ENCODE results near the gene OVCA2. TPM values are rescaled to one million over a fixed set of nuclear protein-coding genes. Genes with fewer than 3 reads are reported as not detected.

Gene OVCA2
- total and polyA plus RNA-seq, 2 donors (not counting 3 experiments of a cell fraction or from before 2014, with no cell fraction given): 41.3 to 84.2 TPM

DNA sequence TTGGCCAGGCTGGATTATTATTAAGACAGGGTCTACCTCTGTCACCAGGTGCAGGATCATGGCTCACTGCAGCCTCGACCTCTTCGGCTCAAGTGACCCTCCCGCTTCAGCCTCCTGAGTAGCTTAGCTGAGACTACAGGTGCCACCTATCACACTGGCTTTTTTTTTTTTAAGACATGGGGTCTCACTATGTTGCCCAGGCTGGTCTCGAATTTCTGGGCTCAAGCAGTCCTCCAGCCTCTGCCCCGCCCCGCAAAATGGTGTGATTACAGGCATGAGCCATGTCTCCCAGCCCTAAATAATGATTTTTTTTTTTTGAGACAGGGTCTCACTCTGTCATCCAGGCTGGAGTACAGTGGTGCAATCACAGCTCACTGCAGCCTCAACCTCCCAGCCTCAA, 5.8 kb downstream of the OVCA2 start:
- H3K9me1 ChIP-seq (replicated peaks; ENCODE audit: control insufficient read depth, extremely low read depth, insufficient read depth, low read length): no peaks in the 10 kb centered on the region
- no peak overlapping the region for H3K4me2 ChIP-seq (ENCODE audit: insufficient read depth, low read length)
- ChIA-PET POLR2A (no interaction called here), CTCF (interaction anchor here (0.8 kb wide), 1 partner anchor 197 kb away, joined by 7 read pairs; no protein-coding TSS in a partner anchor)
- no peak overlapping the region for H2AFZ ChIP-seq (ENCODE audit: low read depth, low read length)
- no peak overlapping the region for H3K9ac ChIP-seq (replicated peaks; ENCODE audit: extremely low read depth, insufficient read depth, low read length)
- no peaks in the 10 kb centered on the region for H3K9me3 ChIP-seq (replicated peaks; ENCODE audit: control insufficient read depth, insufficient read depth, low read length)
- H3K4me3 ChIP-seq (replicated peaks in 1 of 3; ENCODE audit: insufficient read depth in 1 of 3, low read depth in 1 of 3, low read length in 3 of 3): no peak overlapping the region
- dilution Hi-C loops (cut with MboI; ENCODE audit: extremely low pct_ligation_motif_present, low sequenced_read_pairs) (no loop called here), intact Hi-C loops (cut with micrococcal nuclease) (no loop called here)
- peaks cover 2 to 9% of the 10 kb centered on the region in 2 experiments for H3K27me3 ChIP-seq (ENCODE audit: control insufficient read depth in 2 of 2, insufficient read depth in 2 of 2, low read length in 2 of 2)
- TF ChIP-seq MYC (IDR thresholded peaks at IDR 0.05; ENCODE audit: low read depth, low read length) (no peak), JUN (IDR thresholded peaks at IDR 0.05; ENCODE audit: borderline replicate concordance, insufficient read depth, insufficient read length, low read depth) (no peak), POLR2A (IDR thresholded peaks at IDR 0.05; ENCODE audit: low read depth, low read length) (no peak), FOS (IDR thresholded peaks at IDR 0.05; ENCODE audit: borderline replicate concordance, insufficient read depth, low read length) (no peak)
- TF ChIP-seq, protein P1, sequence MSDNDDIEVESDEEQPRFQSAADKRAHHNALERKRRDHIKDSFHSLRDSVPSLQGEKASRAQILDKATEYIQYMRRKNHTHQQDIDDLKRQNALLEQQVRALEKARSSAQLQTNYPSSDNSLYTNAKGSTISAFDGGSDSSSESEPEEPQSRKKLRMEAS (IDR thresholded peaks at IDR 0.05; ENCODE audit: insufficient read depth, insufficient read length): no peak
- TF ChIP-seq, protein P2, sequence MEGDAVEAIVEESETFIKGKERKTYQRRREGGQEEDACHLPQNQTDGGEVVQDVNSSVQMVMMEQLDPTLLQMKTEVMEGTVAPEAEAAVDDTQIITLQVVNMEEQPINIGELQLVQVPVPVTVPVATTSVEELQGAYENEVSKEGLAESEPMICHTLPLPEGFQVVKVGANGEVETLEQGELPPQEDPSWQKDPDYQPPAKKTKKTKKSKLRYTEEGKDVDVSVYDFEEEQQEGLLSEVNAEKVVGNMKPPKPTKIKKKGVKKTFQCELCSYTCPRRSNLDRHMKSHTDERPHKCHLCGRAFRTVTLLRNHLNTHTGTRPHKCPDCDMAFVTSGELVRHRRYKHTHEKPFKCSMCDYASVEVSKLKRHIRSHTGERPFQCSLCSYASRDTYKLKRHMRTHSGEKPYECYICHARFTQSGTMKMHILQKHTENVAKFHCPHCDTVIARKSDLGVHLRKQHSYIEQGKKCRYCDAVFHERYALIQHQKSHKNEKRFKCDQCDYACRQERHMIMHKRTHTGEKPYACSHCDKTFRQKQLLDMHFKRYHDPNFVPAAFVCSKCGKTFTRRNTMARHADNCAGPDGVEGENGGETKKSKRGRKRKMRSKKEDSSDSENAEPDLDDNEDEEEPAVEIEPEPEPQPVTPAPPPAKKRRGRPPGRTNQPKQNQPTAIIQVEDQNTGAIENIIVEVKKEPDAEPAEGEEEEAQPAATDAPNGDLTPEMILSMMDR (IDR thresholded peaks at IDR 0.05; ENCODE audit: extremely low read depth in 1 of 2, insufficient read depth in 1 of 2, low read depth in 1 of 2, low read length in 2 of 2): no peak
- BruUV-seq (replicated peaks): no TSS peak
- H3K79me2 ChIP-seq (ENCODE audit: control insufficient read depth, insufficient read depth, low read length): peaks cover 12% of the 10 kb centered on the region
- H4K20me1 ChIP-seq (replicated peaks; ENCODE audit: control insufficient read depth, extremely low read depth, insufficient read depth, low read length): no peaks in the 10 kb centered on the region
- no peak overlapping the region for H3K27ac ChIP-seq (ENCODE audit: insufficient read depth, low read depth, low read length)
- H3K36me3 ChIP-seq (ENCODE audit: control insufficient read depth in 2 of 2, extremely low read depth in 1 of 2, insufficient read depth in 2 of 2, low read length in 2 of 2): peaks cover 5 to 9% of the 10 kb centered on the region in 2 experiments
- FAIRE-seq (no peak), DNase-seq (ENCODE audit: low read depth, low spot score) (no peak)
- H3K4me1 ChIP-seq (ENCODE audit: control insufficient read depth, extremely low read depth, insufficient read depth, low read length): peaks cover 14% of the 10 kb centered on the region

DNA sequence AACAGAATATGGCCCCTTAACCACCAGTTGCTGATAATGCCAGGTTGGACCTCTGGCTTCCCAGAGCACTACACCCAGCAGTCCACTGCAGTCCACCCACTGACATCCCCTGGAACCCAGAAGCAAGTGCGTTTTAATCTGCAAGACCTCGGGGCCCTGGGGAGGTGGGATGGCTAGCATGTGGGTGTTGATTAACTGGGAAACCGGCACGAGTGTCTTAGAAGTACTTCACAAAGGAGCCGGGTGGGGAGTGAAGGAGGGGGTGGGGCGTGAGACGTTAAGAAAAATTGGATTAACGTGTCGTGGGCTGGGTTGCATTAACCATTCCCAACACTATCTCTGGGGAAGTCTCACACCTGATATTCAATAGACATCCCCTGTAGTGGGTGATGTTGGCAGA, 7.0 kb downstream of the OVCA2 start:
- TF ChIP-seq FOS (IDR thresholded peaks at IDR 0.05; ENCODE audit: borderline replicate concordance, insufficient read depth, low read length) (no peak), EZH2 (IDR thresholded peaks at IDR 0.05; ENCODE audit: borderline replicate concordance, low read depth, low read length, severe bottlenecking) (no peak), MYC (IDR thresholded peaks at IDR 0.05; ENCODE audit: low read depth, low read length) (no peak), GATA2 (IDR thresholded peaks at IDR 0.05; ENCODE audit: insufficient read depth, insufficient read length, low read depth, low read length) (no peak), POLR2A (IDR thresholded peaks at IDR 0.05; ENCODE audit: low read depth, low read length) (no peak), POLR2AphosphoS5 (IDR thresholded peaks at IDR 0.05; ENCODE audit: insufficient read depth, low read depth, low read length) (no peak), JUN (IDR thresholded peaks at IDR 0.05; ENCODE audit: borderline replicate concordance, insufficient read depth, insufficient read length, low read depth) (no peak)
- TF ChIP-seq, protein P2 (IDR thresholded peaks at IDR 0.05; ENCODE audit: extremely low read depth in 1 of 2, insufficient read depth in 1 of 2, low read depth in 1 of 2, low read length in 2 of 2): no peak
- TF ChIP-seq, protein P1 (IDR thresholded peaks at IDR 0.05; ENCODE audit: insufficient read depth, insufficient read length): no peak
- peaks cover under 1% of the 10 kb centered on the region for H3K79me2 ChIP-seq (ENCODE audit: control insufficient read depth, insufficient read depth, low read length)
- peaks cover 2 to 11% of the 10 kb centered on the region in 2 experiments for H3K27me3 ChIP-seq (ENCODE audit: control insufficient read depth in 2 of 2, insufficient read depth in 2 of 2, low read length in 2 of 2)
- FAIRE-seq (no peak), DNase-seq (ENCODE audit: low read depth, low spot score) (no peak)
- intact Hi-C loops (cut with micrococcal nuclease): no loop called here
- H3K9ac ChIP-seq (replicated peaks; ENCODE audit: extremely low read depth, insufficient read depth, low read length): peak overlapping the region; percentile 74
- H3K4me1 ChIP-seq (ENCODE audit: control insufficient read depth, extremely low read depth, insufficient read depth, low read length): peaks cover 12% of the 10 kb centered on the region
- no peaks in the 10 kb centered on the region for H3K9me1 ChIP-seq (replicated peaks; ENCODE audit: control insufficient read depth, extremely low read depth, insufficient read depth, low read length)
- no peak overlapping the region for H3K27ac ChIP-seq (ENCODE audit: insufficient read depth, low read depth, low read length)
- CTCF ChIA-PET: interaction anchor here (1.4 kb wide), 1 partner anchor 140 kb away, joined by 5 read pairs; no protein-coding TSS in a partner anchor
- H3K36me3 ChIP-seq (ENCODE audit: control insufficient read depth in 2 of 2, extremely low read depth in 1 of 2, insufficient read depth in 2 of 2, low read length in 2 of 2): peaks cover 0 to 3% of the 10 kb centered on the region in 2 experiments
- no peak overlapping the region for H2AFZ ChIP-seq (ENCODE audit: low read depth, low read length)
- H3K9me3 ChIP-seq (replicated peaks; ENCODE audit: control insufficient read depth, insufficient read depth, low read length): no peaks in the 10 kb centered on the region
- POLR2A ChIA-PET: no interaction called here
- dilution Hi-C loops (cut with MboI; ENCODE audit: extremely low pct_ligation_motif_present, low sequenced_read_pairs): no loop called here
- H3K4me3 ChIP-seq (replicated peaks in 1 of 3; ENCODE audit: insufficient read depth in 1 of 3, low read depth in 1 of 3, low read length in 3 of 3): peak overlapping the region in 1 of 3 experiments; percentile 57
- H3K4me2 ChIP-seq (ENCODE audit: insufficient read depth, low read length): no peak overlapping the region
- BruUV-seq (replicated peaks): no TSS peak
- H4K20me1 ChIP-seq (replicated peaks; ENCODE audit: control insufficient read depth, extremely low read depth, insufficient read depth, low read length): no peaks in the 10 kb centered on the region

Measured in endothelial cell of umbilical vein (primary cell).